Fibroblast of lung (primary cell): ENCODE results near the gene TSPOAP1. TPM values are rescaled to one million over a fixed set of nuclear protein-coding genes. Genes with fewer than 3 reads are reported as not detected.

Source experiments
- DNase-seq, 2 donors: peaks; one replicate each; pipeline versions ENCODE4 v3.0.0 to v3.0.0-alpha.2; 2010; ENCODE audit warnings: low read depth in 2 of 2
- H2AFZ ChIP-seq: 2 replicates; pipeline ENCODE4 v1.5.1; 2012; ENCODE audit warnings: low read length, control low read depth, inconsistent platforms
- H3K27ac ChIP-seq: 2 replicates; pipeline ENCODE4 v1.5.1; 2011; ENCODE audit warnings: low read length, control low read depth; ENCODE audit not compliant: insufficient read depth
- H3K27me3 ChIP-seq: 2 replicates; pipeline ENCODE4 v1.5.1; 2011; ENCODE audit warnings: mild to moderate bottlenecking, low read length; ENCODE audit not compliant: control insufficient read depth, insufficient read depth
- H3K36me3 ChIP-seq: 2 replicates; pipeline ENCODE4 v1.5.1; 2011; ENCODE audit warnings: low read length; ENCODE audit not compliant: control insufficient read depth, insufficient read depth
- H3K4me1 ChIP-seq: 2 replicates; pipeline ENCODE4 v1.5.1; 2011; ENCODE audit warnings: low read length; ENCODE audit not compliant: control insufficient read depth, insufficient read depth; ENCODE audit errors: extremely low read depth
- H3K4me2 ChIP-seq: 2 replicates; pipeline ENCODE4 v1.5.1; 2011; ENCODE audit warnings: low read length, control low read depth; ENCODE audit not compliant: insufficient read depth; ENCODE audit errors: extremely low read depth
- H3K4me3 ChIP-seq, 4 experiments: fragments of 200-600 bp in 1 of 4; sonication (generic) in 1 of 4; replicated peaks in 1 of 4; 2 replicates each; pipeline ENCODE4 v1.5.1; 2011 to 2016; ENCODE audit warnings: low read length in 4 of 4, low read depth in 3 of 4, mild to moderate bottlenecking in 3 of 4, control low read depth in 2 of 4, inconsistent platforms in 1 of 4, mixed read lengths in 1 of 4; ENCODE audit not compliant: insufficient read depth in 1 of 4; ENCODE audit errors: control extremely low read depth in 1 of 4
- H3K79me2 ChIP-seq: 2 replicates; pipeline ENCODE4 v1.5.1; 2012; ENCODE audit warnings: mild to moderate bottlenecking, low read length, inconsistent platforms; ENCODE audit not compliant: control insufficient read depth, insufficient read depth
- H3K9ac ChIP-seq: 2 replicates; pipeline ENCODE4 v1.5.1; 2011; ENCODE audit warnings: mild to moderate bottlenecking, low read length, control low read depth; ENCODE audit not compliant: insufficient read depth
- H3K9me3 ChIP-seq: 2 replicates; pipeline ENCODE4 v1.5.1; 2012; ENCODE audit warnings: low read depth, low read length; ENCODE audit not compliant: control insufficient read depth, insufficient read depth
- H4K20me1 ChIP-seq: 2 replicates; pipeline ENCODE4 v1.5.1; 2011; ENCODE audit warnings: low read length; ENCODE audit not compliant: control insufficient read depth, insufficient read depth; ENCODE audit errors: extremely low read depth
- EZH2 ChIP-seq: IDR thresholded peaks from 2 replicates; pipeline ENCODE4 v1.5.1; 2012; ENCODE audit warnings: low read length, control low read depth, mild to moderate bottlenecking; ENCODE audit errors: missing control alignments
- polyA plus RNA-seq, 2 donors: library from polyadenylated mRNA; depleted of rRNA in 1 of 2; stranded (reverse) in 1 of 2; unstranded in 1 of 2; fragments of >200 nt; gene quantifications; 2 replicates each; pipeline ENCODE4 v1.2.1, GENCODE V29; 2011 to 2012; ENCODE audit warnings: missing spikeins in 1 of 2
- total RNA-seq: library from RNA; depleted of rRNA; stranded (reverse); fragments of >200 nt; gene quantifications from 2 replicates; pipeline ENCODE4 v1.2.1, GENCODE V29; 2014
- TF ChIP-seq, protein P1 (sequence below), 2 donors: IDR thresholded peaks in 1 of 2; conservative IDR thresholded peaks in 1 of 2; 1 replicate in 1 of 2; 2 replicates in 1 of 2; pipeline ENCODE4 v1.5.1; 2011 to 2012; ENCODE audit warnings: low read length in 2 of 2, control low read depth in 1 of 2, inconsistent platforms in 1 of 2, low read depth in 1 of 2, mild to moderate bottlenecking in 1 of 2

Gene TSPOAP1
- total and polyA plus RNA-seq, 2 donors (not counting 1 experiment from before 2014, with no cell fraction given), result 0.23 to 4.0 TPM

DNA sequence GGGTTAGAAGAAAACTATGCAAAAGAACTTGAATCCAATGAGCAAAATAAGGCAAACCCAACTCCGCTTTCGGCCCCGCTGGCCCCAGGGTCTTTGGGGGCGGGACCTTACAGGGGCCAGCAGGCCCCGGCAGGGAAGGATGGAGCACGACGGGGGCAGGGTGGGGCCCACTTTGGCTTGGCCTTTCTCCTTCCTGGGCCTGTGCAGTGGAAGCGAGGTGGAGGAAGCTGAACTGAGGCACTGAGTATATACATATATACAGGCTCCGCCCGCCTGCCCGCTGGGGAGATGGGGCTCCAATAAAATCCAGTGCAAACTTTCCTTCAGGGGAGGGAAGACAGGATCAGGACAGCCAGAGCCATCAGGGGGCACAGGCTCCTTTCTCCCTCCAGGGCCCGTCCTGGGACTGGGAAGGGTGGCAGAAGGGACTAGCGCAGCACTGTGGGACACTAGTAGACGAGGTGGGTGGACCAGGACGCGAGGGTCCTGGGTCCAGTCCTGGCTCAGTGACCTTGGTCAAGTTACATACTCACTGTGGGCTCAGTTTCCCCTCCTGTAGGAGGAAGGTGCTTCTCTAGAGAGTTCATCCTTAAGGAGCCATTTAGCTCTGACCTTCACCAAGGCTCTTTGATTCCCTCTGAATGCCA lies 27.0 kb downstream of the TSPOAP1 start:
- Histone ChIP-seq H3K4me2 (no peak overlapping the region), H3K9ac (no peak overlapping the region), H3K4me3 (no peak overlapping the region), H3K79me2 (no peaks in the 10 kb centered on the region), H4K20me1 (no peaks in the 10 kb centered on the region), H3K27ac (no peak overlapping the region), H3K36me3 (no peaks in the 10 kb centered on the region), H2AFZ (no peak overlapping the region), H3K9me3 (no peaks in the 10 kb centered on the region), H3K4me1 (no peaks in the 10 kb centered on the region), H3K27me3 (no peaks in the 10 kb centered on the region)
- TF ChIP-seq EZH2, result no peak
- TF ChIP-seq, protein P1, sequence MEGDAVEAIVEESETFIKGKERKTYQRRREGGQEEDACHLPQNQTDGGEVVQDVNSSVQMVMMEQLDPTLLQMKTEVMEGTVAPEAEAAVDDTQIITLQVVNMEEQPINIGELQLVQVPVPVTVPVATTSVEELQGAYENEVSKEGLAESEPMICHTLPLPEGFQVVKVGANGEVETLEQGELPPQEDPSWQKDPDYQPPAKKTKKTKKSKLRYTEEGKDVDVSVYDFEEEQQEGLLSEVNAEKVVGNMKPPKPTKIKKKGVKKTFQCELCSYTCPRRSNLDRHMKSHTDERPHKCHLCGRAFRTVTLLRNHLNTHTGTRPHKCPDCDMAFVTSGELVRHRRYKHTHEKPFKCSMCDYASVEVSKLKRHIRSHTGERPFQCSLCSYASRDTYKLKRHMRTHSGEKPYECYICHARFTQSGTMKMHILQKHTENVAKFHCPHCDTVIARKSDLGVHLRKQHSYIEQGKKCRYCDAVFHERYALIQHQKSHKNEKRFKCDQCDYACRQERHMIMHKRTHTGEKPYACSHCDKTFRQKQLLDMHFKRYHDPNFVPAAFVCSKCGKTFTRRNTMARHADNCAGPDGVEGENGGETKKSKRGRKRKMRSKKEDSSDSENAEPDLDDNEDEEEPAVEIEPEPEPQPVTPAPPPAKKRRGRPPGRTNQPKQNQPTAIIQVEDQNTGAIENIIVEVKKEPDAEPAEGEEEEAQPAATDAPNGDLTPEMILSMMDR (conservative IDR thresholded peaks at IDR 0.05 in 1 of 2, IDR thresholded peaks at IDR 0.05 in 1 of 2; ENCODE audit: low read depth in 1 of 2, low read length in 2 of 2), result no peak
- DNase-seq, result no peak

DNA sequence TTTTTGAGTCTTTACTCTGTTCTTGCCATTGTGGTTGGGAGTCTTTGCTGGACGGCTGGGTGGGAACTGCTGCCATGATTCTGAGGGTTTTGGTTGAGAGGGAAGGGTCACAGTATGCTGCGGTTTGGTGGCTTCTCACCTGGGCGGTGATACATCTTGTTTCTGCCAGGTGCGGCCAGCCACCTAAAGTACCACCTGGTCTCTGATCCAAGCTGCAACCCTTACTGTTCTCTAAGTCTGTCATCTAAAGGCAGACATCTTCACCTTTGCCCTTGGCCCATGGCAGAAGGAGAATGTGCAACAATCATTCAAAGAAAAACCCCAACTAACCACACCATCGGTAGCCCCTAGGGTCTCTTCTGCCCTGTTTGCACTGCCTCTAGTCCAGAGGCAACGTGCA lies 28.3 kb downstream of the TSPOAP1 start:
- Histone ChIP-seq H3K4me1 (no peaks in the 10 kb centered on the region), H3K79me2 (no peaks in the 10 kb centered on the region), H3K4me2 (no peak overlapping the region), H2AFZ (no peak overlapping the region), H3K4me3 (no peak overlapping the region), H4K20me1 (no peaks in the 10 kb centered on the region), H3K9me3 (no peaks in the 10 kb centered on the region), H3K27me3 (no peaks in the 10 kb centered on the region), H3K36me3 (no peaks in the 10 kb centered on the region), H3K9ac (no peak overlapping the region), H3K27ac (no peak overlapping the region)
- no peak for TF ChIP-seq EZH2
- TF ChIP-seq, protein P1 (conservative IDR thresholded peaks at IDR 0.05 in 1 of 2, IDR thresholded peaks at IDR 0.05 in 1 of 2; ENCODE audit: low read depth in 1 of 2, low read length in 2 of 2), result no peak
- no peak for DNase-seq

DNA sequence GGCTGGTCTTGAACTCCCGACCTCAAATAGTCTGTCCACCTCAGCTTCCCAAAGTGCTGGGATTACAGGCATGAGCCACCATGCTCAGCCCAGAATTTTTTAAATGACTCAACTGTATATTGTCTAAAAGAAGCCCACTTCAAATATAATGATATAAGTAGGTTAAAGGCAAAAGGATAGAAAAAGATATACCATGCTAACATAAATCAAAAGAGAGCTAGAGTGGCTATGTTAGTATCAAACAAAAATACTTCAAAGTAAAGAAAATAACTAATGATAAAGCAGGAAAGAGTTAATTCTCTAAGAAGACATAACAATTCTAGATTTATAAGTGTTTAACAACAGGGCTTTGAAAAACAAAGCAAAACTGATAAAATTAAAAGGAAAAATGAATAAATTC lies 34.6 kb downstream of the TSPOAP1 start:
- Histone ChIP-seq H3K9ac (no peak overlapping the region), H3K27ac (no peak overlapping the region), H4K20me1 (no peaks in the 10 kb centered on the region), H2AFZ (no peak overlapping the region), H3K79me2 (no peaks in the 10 kb centered on the region), H3K4me1 (no peaks in the 10 kb centered on the region), H3K9me3 (no peaks in the 10 kb centered on the region), H3K4me2 (no peak overlapping the region), H3K36me3 (no peaks in the 10 kb centered on the region), H3K27me3 (peaks cover 4% of the 10 kb centered on the region), H3K4me3 (no peak overlapping the region)
- no peak for DNase-seq
- TF ChIP-seq, protein P1 (conservative IDR thresholded peaks at IDR 0.05 in 1 of 2, IDR thresholded peaks at IDR 0.05 in 1 of 2; ENCODE audit: low read depth in 1 of 2, low read length in 2 of 2), result no peak
- no peak for TF ChIP-seq EZH2
